ENCODE data around the gene CNTROB.

DNA sequence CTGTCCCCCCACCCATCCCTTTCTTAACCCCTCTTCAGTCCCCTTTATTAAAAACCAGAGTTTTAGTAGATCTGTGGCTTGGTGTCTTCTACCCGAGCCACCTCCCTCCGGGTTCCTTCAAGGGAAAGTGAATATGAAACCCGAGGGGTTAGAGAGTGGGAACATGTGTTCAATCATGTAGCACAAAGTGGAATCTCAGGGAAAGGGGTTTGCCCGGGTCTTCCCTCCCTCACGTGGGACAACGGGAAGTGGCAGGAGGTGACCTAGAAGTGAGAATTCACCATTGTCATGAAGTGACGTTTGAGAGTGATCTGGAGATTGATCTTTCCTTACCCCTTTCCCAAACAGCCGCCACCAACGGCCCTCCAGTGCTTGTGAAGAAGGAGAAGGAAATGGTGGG is 20.9 kb upstream of the CNTROB start:
- no peak for TF ChIP-seq POLR2AphosphoS5 (IDR thresholded peaks at IDR 0.05; ENCODE audit: low read depth, low read length)
- TF ChIP-seq, protein P1, sequence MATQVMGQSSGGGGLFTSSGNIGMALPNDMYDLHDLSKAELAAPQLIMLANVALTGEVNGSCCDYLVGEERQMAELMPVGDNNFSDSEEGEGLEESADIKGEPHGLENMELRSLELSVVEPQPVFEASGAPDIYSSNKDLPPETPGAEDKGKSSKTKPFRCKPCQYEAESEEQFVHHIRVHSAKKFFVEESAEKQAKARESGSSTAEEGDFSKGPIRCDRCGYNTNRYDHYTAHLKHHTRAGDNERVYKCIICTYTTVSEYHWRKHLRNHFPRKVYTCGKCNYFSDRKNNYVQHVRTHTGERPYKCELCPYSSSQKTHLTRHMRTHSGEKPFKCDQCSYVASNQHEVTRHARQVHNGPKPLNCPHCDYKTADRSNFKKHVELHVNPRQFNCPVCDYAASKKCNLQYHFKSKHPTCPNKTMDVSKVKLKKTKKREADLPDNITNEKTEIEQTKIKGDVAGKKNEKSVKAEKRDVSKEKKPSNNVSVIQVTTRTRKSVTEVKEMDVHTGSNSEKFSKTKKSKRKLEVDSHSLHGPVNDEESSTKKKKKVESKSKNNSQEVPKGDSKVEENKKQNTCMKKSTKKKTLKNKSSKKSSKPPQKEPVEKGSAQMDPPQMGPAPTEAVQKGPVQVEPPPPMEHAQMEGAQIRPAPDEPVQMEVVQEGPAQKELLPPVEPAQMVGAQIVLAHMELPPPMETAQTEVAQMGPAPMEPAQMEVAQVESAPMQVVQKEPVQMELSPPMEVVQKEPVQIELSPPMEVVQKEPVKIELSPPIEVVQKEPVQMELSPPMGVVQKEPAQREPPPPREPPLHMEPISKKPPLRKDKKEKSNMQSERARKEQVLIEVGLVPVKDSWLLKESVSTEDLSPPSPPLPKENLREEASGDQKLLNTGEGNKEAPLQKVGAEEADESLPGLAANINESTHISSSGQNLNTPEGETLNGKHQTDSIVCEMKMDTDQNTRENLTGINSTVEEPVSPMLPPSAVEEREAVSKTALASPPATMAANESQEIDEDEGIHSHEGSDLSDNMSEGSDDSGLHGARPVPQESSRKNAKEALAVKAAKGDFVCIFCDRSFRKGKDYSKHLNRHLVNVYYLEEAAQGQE (IDR thresholded peaks at IDR 0.05; ENCODE audit: insufficient read depth in 1 of 2, low read depth in 2 of 2, low read length in 2 of 2): no peak

All from PFSK-1 (cell line).